OCI-LY7 (cell line): ENCODE measurements around the gene PSME3IP1. TPM values are rescaled to one million over a fixed set of nuclear protein-coding genes. Genes with fewer than 3 reads are reported as not detected.

ENCODE experiments used
- BruUV-seq: library from RNA; stranded (reverse); fragments of 400-500 nt; replicated peaks from 2 replicates; lab custom pipeline; 2021; lab: Mats Ljungman, UMichigan
- CTCF ChIA-PET: fragments of 300-600 bp; sonication (Branson Sonifier 250); formaldehyde crosslinking; loops from one replicate; lab custom pipeline; 2022; ENCODE audit warnings: antibody characterized with exemption; ENCODE audit not compliant: unreplicated experiment; lab: Charles Lee
- POLR2A ChIA-PET: fragments of 300-600 bp; sonication (Branson Sonifier 250); formaldehyde crosslinking; loops from one replicate; lab custom pipeline; 2022; ENCODE audit warnings: antibody characterized with exemption; lab: Charles Lee
- DNase-seq: peaks from one replicate; pipeline ENCODE4 v3.0.0-alpha.2; 2015; ENCODE audit warnings: low spot score
- H2AFZ ChIP-seq: fragments of 200-600 bp; sonication (generic), shearing (Covaris generic); 2 replicates; pipeline ENCODE4 v1.6.1; 2014; ENCODE audit warnings: mild to moderate bottlenecking, antibody characterized with exemption, low read length, moderate library complexity
- H3K27ac ChIP-seq: fragments of 200-600 bp; sonication (generic); 2 replicates; pipeline ENCODE4 v1.5.1; 2014; ENCODE audit warnings: mixed run types, low read depth, mild to moderate bottlenecking, moderate library complexity, low read length, inconsistent platforms; ENCODE audit not compliant: poor library complexity, severe bottlenecking
- H3K36me3 ChIP-seq: fragments of 200-600 bp; sonication (generic); 2 replicates; pipeline ENCODE4 v1.6.1; 2014; ENCODE audit warnings: mild to moderate bottlenecking, antibody characterized with exemption, low read length, moderate library complexity, mixed read lengths; ENCODE audit not compliant: insufficient read depth
- H3K4me1 ChIP-seq: fragments of 200-600 bp; sonication (generic); 2 replicates; pipeline ENCODE4 v1.5.1; 2014; ENCODE audit warnings: mild to moderate bottlenecking, low read length; ENCODE audit not compliant: insufficient read depth, poor library complexity, severe bottlenecking
- H3K4me2 ChIP-seq: fragments of 200-600 bp; sonication (generic); 2 replicates; pipeline ENCODE4 v1.6.1; 2014; ENCODE audit warnings: mild to moderate bottlenecking, low read length
- H3K4me3 ChIP-seq: fragments of 200-600 bp; sonication (generic); 2 replicates; pipeline ENCODE4 v1.5.1; 2014; ENCODE audit warnings: mild to moderate bottlenecking, low read depth, low read length; ENCODE audit not compliant: poor library complexity, severe bottlenecking
- H3K79me2 ChIP-seq: fragments of 200-600 bp; sonication (generic); 2 replicates; pipeline ENCODE4 v1.6.1; 2016; ENCODE audit warnings: low read depth, mild to moderate bottlenecking, low read length, moderate library complexity, mixed read lengths; ENCODE audit not compliant: insufficient read depth
- H3K9me2 ChIP-seq: fragments of 200-600 bp; sonication (generic); 2 replicates; pipeline ENCODE4 v1.6.1; 2016; ENCODE audit warnings: mild to moderate bottlenecking, low read length, mixed read lengths; ENCODE audit not compliant: insufficient read depth
- H3K9me3 ChIP-seq: fragments of 200-600 bp; sonication (generic); 2 replicates; pipeline ENCODE4 v1.6.1; 2014; ENCODE audit warnings: mild to moderate bottlenecking, mixed run types, low read length, mixed read lengths
- H4K20me1 ChIP-seq: fragments of 200-600 bp; sonication (generic); 2 replicates; pipeline ENCODE4 v1.6.1; 2014; ENCODE audit warnings: mild to moderate bottlenecking, antibody characterized with exemption, low read length, moderate library complexity, mixed read lengths; ENCODE audit not compliant: insufficient read depth
- CTCF ChIP-seq: fragments of 200-600 bp; sonication (generic); conservative IDR thresholded peaks from 2 replicates; pipeline ENCODE4 v1.5.1; 2014; ENCODE audit warnings: mild to moderate bottlenecking, antibody characterized with exemption, low read length, moderate library complexity, mixed read lengths
- EZH2phosphoT487 ChIP-seq: fragments of 200-600 bp; sonication (generic); IDR thresholded peaks from 2 replicates; pipeline ENCODE4 v1.6.1; 2018; ENCODE audit warnings: low read depth, borderline replicate concordance, mild to moderate bottlenecking, mixed run types, antibody characterized with exemption, low read length, moderate library complexity, mixed read lengths
- intact Hi-C: fragments of 100-400 bp; cut with micrococcal nuclease; formaldehyde crosslinking; loops from one replicate; pipeline ENCODE4 v1.10.0; 2022; ENCODE audit not compliant: unreplicated experiment
- total RNA-seq, 2 experiments: library from RNA; depleted of rRNA in 1 of 2; stranded (reverse); fragments of >200 nt in 1 of 2; shearing (Covaris generic) in 1 of 2; gene quantifications; 2 replicates each; pipeline ENCODE4 v1.2.3, GENCODE V29; 2014 to 2022

The PSME3IP1 gene
- total RNA-seq, 2 experiments from 2014 or later, result 89.5 to 152 TPM

GRCh38 chr16:57144027-57144426 is 41.8 kb downstream of the PSME3IP1 start:
- DNase-seq, result no peak
- peaks cover 70% of the 10 kb centered on the region for H3K4me1 ChIP-seq
- intact Hi-C loops, result no loop called here
- ChIA-PET POLR2A (interaction anchor here (1.6 kb wide), 1 partner anchor 51 kb away, joined by 9 read pairs; the partner anchor contains the start of gene CPNE2), CTCF (interaction anchor here (0.6 kb wide), 1 partner anchor 51 kb away, joined by 3 read pairs; no protein-coding TSS in a partner anchor)
- H3K9me2 ChIP-seq, result no peaks in the 10 kb centered on the region
- no peaks in the 10 kb centered on the region for H3K9me3 ChIP-seq
- H2AFZ ChIP-seq, result no peak overlapping the region
- no peak overlapping the region for H3K4me2 ChIP-seq
- no peaks in the 10 kb centered on the region for H3K36me3 ChIP-seq
- no peaks in the 10 kb centered on the region for H3K79me2 ChIP-seq
- no TSS peak for BruUV-seq
- H3K27ac ChIP-seq, result no peak overlapping the region
- no peak overlapping the region for H3K4me3 ChIP-seq
- TF ChIP-seq EZH2phosphoT487 (no peak), CTCF (no peak)
- no peaks in the 10 kb centered on the region for H4K20me1 ChIP-seq

GRCh38 chr16:57143149-57143921 is 42.5 kb downstream of the PSME3IP1 start:
- DNase-seq, result no peak
- Histone ChIP-seq H3K4me1 (peaks cover 67% of the 10 kb centered on the region), H2AFZ (no peak overlapping the region), H3K4me3 (no peak overlapping the region), H3K9me2 (no peaks in the 10 kb centered on the region), H3K36me3 (no peaks in the 10 kb centered on the region), H3K9me3 (no peaks in the 10 kb centered on the region), H4K20me1 (no peaks in the 10 kb centered on the region), H3K79me2 (no peaks in the 10 kb centered on the region), H3K4me2 (no peak overlapping the region), H3K27ac (no peak overlapping the region)
- no TSS peak for BruUV-seq
- intact Hi-C loops, result no loop called here
- TF ChIP-seq CTCF, result no peak
- no peak for TF ChIP-seq EZH2phosphoT487
- POLR2A ChIA-PET, result no interaction called here
- CTCF ChIA-PET, result interaction anchor here (0.6 to 1.0 kb wide), 2 partner anchors 50 to 102 kb away, joined by 3 read pairs; no protein-coding TSS in a partner anchor
